Medulla oblongata (tissue), 1 donor: ENCODE results near the gene SRGAP1.

Experiments used
- DNase-seq: peaks from one replicate; pipeline ENCODE4 v3.0.0-alpha.2; 2015; ENCODE audit errors: extremely low spot score

The SRGAP1 gene

GRCh38 chr12:63966606-63966975 lies 122.1 kb downstream of the SRGAP1 start:
- no peak for DNase-seq

- DNase-seq, result no peak
These were observed 123.1 kb downstream of the SRGAP1 start for GRCh38 chr12:63967358-63968145.

DNA sequence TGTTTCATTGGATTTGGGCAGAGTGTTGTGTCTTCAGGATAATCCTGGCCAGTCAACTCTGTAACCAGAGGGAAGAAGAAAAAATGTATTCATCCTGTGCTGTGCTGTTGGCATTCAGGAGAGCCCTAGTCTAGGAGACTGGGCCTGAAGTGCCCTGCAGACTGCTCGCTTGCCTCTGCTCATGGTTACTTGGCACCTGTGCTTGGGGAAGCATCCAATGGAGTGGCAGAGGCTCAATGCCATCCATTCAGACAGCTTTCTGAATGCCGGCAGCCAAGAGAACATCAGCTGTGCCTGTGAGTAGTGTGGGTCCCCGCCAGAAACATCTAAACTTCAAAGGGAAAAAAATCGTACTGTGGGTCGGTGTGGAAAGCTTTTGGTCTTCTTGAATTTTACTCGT lies 124.2 kb downstream of the SRGAP1 start:
- peak; percentile 94 for DNase-seq

DNA sequence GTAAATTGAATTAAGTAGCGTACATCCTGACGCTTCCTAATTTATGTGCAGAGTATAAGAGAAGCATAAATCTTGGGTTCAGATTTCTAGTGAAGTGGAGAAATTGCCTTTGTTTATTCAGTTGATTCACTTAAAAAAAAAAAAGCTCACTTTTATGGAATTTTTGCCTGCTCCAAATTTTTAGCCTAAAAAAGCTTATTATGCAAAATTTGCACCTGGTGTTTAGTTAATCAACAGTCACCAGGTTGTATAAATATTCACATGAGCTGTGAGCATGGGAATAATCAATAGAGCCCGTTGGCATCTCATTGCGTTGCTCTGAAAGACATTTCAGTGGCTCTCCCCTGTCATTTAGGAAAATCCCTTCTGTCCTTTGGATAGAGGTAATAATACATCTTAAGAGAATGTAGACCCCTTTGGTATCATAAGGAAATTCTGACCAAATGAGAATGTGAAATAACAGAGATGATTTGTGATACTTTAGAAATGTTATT lies 132.4 kb downstream of the SRGAP1 start:
- DNase-seq, result no peak

DNA sequence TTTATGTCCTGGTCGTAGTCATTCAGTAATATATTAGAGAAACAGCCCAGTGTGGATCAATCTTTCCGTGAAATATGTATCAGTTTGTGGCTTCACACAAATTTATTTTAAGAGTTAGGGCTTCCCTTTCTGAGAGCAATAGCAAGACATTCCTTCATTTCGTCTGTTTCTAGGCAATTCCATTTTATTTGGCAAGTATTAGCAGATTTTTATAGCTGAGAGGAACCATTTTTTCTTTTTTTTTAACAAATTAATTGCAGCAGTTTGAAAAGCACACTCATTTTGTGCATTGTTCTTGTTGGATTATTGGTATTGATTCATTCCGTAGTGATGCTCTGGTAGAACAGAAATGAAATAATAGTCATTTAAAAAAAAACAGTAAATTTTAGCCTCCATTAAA lies 132.9 kb downstream of the SRGAP1 start:
- DNase-seq, result no peak

DNA sequence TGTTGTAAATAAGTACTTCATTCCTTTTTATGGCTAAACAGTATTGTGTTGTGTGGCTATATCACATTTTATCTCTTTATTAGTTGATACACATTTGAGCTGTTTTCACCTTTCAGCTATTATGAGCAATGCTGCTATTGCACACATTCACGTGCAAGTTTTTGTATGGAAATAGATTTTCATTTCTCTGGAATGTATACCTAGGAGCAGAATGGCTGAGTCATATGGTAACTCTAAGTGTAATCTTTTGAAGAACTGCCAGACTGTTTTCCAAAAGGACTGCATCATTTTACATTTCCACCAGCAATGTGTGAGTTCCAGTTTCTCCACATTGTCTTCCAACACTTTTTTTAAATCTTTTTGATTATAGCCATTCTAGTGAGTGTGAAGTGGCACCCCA lies 134.0 kb downstream of the SRGAP1 start:
- no peak for DNase-seq

DNA sequence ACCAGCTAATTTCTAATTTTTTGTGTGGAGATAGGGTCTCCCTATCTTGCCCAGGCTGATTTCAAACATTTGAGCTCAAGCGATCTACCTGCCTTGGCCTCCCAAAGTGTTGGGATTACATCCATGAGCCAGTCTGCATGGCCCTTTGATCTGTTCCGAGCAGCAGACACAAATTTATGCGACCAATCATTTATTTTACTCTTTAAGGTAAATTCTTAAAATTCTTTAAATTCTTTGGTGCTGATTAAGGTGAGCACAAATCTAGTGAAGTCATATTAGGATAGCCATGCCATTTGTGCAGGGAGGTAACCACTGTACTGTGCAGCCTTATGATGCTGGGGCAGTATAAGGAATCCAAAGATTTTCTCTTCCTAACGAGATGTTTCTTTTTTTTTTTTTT lies 135.7 kb downstream of the SRGAP1 start:
- no peak for DNase-seq

- DNase-seq, result no peak
These were observed 136.8 kb downstream of the SRGAP1 start for GRCh38 chr12:63981343-63981742.

DNA sequence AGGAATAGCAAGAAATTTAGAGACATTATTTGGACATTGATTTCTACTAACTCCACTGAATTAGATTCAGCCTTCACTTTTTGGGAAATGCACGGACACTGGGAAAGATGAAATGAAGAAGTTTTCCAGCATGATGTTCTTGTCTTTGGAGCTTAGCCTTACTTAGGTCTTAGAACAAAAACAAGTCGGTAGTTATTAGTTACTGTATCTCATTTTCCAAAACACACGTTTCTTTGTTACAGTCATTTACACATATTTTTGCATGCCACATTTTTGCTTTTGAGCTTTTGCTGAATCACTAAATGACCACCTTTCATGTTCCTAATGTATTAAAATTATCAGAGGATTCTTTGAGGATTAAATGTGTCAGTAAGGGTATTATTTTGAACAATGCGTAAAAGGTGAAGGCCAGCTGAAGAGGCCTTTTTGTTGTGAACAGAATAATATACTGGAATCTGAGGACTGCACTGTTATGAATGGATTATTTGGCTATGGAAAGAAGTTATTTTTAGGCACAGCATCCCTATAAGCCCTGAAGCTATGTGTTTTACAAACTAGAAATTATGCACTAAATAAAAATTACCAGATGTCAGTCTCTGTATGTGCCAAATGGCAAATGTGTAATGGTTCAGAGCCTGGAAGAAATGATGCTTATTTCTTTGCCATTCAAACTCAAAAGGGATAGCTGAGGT lies 138.2 kb downstream of the SRGAP1 start:
- no peak for DNase-seq

GRCh38 chr12:63985456-63985855 lies 141.0 kb downstream of the SRGAP1 start:
- no peak for DNase-seq

- no peak for DNase-seq
These were observed 141.4 kb downstream of the SRGAP1 start for GRCh38 chr12:63985945-63986344.

GRCh38 chr12:63989301-63989845 lies 144.9 kb downstream of the SRGAP1 start:
- no peak for DNase-seq

DNA sequence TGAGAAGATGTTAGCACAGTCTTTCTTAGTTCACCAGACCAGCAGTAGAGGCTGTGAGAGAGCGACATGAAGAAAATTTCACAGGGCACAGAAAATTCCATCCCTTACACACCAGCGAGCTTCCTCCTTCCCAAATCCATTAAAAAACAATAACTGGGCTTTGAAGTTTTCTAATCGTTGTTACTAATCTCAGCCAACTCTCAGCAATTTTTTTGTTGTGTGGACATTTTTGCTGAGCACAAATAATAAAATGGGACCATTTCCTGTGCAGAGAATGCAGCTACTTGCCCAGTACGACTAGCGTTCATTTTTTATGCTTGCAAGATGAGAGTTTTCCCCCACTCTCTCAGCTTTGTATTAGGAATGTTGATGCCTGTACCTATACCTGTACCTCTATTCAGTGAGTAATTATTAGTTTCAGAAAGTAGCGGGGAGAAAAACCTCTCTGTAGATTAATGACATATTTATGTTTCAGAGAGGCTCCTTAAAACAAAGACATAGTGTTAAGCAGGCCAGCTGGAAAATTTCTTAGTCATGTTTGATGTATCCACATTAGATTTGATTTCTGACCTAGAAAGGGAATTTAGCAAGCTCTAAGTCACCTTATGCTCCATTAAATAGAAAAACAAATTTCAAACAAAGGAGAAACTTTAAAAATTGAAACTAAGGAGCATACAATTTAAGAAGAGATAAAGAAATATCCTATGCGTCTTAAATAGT lies 146.5 kb downstream of the SRGAP1 start:
- no peak for DNase-seq

- DNase-seq, result no peak
These were observed 150.2 kb downstream of the SRGAP1 start for GRCh38 chr12:63994704-63995103.

GRCh38 chr12:63995512-63995911 lies 151.0 kb downstream of the SRGAP1 start:
- no peak for DNase-seq

GRCh38 chr12:63996556-63996955 lies 152.1 kb downstream of the SRGAP1 start:
- DNase-seq, result no peak

DNA sequence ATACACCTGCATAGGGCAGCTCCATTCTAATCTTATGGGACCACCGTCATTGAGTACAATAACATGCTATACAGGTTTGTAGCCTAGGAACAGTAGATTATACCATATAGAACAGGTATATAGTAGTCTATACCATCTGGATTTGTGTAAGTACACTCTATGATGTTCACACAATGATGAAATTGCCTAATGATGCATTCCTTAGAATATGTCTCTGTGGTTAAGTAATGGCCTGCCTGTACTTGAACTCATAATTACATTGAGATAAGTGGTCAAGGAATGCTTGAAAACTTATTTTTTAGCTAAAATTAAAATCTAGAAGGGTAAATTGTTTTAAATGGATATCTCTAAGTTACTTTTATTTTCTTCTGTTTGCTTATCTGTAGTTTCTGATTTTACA lies 152.7 kb downstream of the SRGAP1 start:
- DNase-seq, result no peak

DNA sequence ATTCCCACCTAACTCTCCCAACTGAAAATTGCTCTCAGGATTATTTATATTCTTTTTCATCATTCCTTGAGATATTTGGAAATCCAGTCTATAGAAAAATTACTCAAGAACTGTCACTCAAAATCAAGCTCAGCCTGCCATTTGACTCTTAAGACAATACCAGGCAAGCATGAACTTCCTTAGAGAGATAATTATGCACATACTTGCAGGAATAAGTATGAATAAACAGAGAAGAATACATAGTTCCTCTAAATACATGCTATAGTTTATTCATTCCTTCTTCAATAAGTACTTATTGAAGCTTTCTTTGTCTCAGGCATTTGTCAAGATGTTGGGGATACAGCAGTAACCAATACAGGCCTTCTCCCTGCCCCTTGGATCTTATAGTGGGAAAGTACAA lies 154.1 kb downstream of the SRGAP1 start:
- DNase-seq, result no peak

GRCh38 chr12:63999853-64000252 lies 155.4 kb downstream of the SRGAP1 start:
- no peak for DNase-seq

DNA sequence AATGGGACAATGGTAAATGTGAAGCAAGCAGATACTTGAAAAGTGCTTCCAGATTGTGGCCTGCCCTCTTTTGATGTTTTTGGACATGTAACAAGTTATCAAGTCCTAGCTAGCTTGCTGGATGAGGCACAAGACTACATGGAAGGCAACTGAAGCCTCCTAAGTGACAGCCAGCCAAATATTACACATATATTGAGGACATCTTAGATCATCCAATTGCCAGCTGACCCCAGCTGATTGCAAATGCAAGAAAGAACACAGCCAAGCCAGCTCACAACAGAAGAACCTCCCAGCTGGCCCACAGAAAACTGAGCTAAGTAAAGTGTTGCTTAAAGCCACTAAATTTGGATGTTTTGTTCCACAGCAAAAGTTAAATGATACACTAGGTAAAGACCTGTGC lies 156.9 kb downstream of the SRGAP1 start:
- no peak for DNase-seq

GRCh38 chr12:64004641-64005040 lies 160.1 kb downstream of the SRGAP1 start:
- DNase-seq, result no peak

DNA sequence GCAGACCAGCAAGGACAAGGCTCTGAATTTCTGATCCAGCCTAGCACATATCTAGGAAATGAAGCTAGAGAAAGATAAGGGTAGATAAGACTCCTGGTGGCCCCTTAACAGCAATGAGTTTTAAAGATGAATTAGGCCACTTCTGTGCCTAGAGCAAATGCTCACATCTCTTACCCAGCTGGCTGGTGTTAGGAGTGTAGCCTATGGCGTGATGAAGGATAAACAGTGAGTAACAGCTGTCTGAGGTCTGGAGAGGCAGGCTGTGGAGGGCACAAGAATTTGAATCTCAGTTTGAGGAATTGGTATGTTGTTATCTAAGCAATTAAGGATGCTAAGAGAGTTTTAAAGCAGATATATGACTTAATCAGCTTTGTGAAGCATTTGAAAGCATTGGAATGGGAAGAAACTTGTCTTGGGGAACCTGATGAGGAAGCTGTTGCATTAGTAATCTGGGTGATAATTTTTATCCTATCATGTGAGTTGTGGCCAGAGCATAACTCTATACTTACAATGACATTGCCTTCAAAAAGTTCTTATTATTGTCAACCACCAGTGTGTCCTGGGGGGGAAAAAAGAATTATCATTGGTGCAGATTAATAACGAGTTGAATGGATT lies 161.8 kb downstream of the SRGAP1 start:
- DNase-seq, result no peak
